D341Med (cell line): ENCODE data around the gene BPHL.
A peak's percentile ranks its signal among the peaks of the same experiment; 100 is the strongest.
"Not testable (repeated sequence)": the region's sequence is repeated elsewhere in the genome, so short reads cannot be mapped to it uniquely, and the experiment has no call there.

Source experiments
- DNase-seq: peaks from one replicate; pipeline ENCODE4 v3.0.0; 2012; ENCODE audit warnings: low spot score

BPHL gene

GRCh38 chr6:3118353-3119039 lies at the start of gene BPHL:
Gene BPHL (plus strand): TSS chr6:3118711. CDS start chr6:3118741, 30 bp downstream.
- peak; percentile 100 for DNase-seq

- no peak for DNase-seq
Measured at GRCh38 chr6:3071568-3071967, 46.9 kb upstream of the BPHL start.

GRCh38 chr6:3072798-3073197 lies 45.7 kb upstream of the BPHL start:
- no peak for DNase-seq

GRCh38 chr6:3073382-3073781 lies 45.1 kb upstream of the BPHL start:
- DNase-seq = no peak

GRCh38 chr6:3075772-3076113 lies 42.8 kb upstream of the BPHL start:
- no peak for DNase-seq

GRCh38 chr6:3076320-3076719 lies 42.2 kb upstream of the BPHL start:
- DNase-seq = no peak

GRCh38 chr6:3077430-3077829 lies 41.1 kb upstream of the BPHL start:
- no peak for DNase-seq

GRCh38 chr6:3078952-3079351 lies 39.6 kb upstream of the BPHL start:
- not testable (repeated sequence) for DNase-seq

- DNase-seq = no peak
Measured at GRCh38 chr6:3079682-3080081, 38.8 kb upstream of the BPHL start.

- DNase-seq = no peak
Measured at GRCh38 chr6:3081960-3082359, 36.6 kb upstream of the BPHL start.

- no peak for DNase-seq
Measured at GRCh38 chr6:3085074-3085473, 33.4 kb upstream of the BPHL start.

- no peak for DNase-seq
Measured at GRCh38 chr6:3086282-3086946, 32.1 kb upstream of the BPHL start.

GRCh38 chr6:3088446-3088845 lies 30.1 kb upstream of the BPHL start:
- no peak for DNase-seq

- DNase-seq = no peak
Measured at GRCh38 chr6:3088968-3089367, 29.5 kb upstream of the BPHL start.

GRCh38 chr6:3090013-3090412 lies 28.5 kb upstream of the BPHL start:
- DNase-seq = peak; percentile 69

GRCh38 chr6:3094815-3095214 lies 23.7 kb upstream of the BPHL start:
- no peak for DNase-seq

- DNase-seq = no peak
Measured at GRCh38 chr6:3102875-3103274, 15.6 kb upstream of the BPHL start.

- no peak for DNase-seq
Measured at GRCh38 chr6:3108746-3109414, 9.6 kb upstream of the BPHL start.

GRCh38 chr6:3109761-3110160 lies 8.8 kb upstream of the BPHL start:
- DNase-seq = no peak

- DNase-seq = no peak
Measured at GRCh38 chr6:3114377-3114776, 4.1 kb upstream of the BPHL start.

GRCh38 chr6:3117912-3118352 lies 579 bp upstream of the BPHL start:
- no peak for DNase-seq

GRCh38 chr6:3119040-3119723 lies 671 bp downstream of the BPHL start:
- DNase-seq = no peak

- no peak for DNase-seq
Measured at GRCh38 chr6:3120765-3121089, 2.2 kb downstream of the BPHL start.
